H1 (cell line): ENCODE results near the gene PLA1A. TPM values are rescaled to one million over a fixed set of nuclear protein-coding genes. Genes with fewer than 3 reads are reported as not detected.

ENCODE experiments used
- ASH2L ChIP-seq: fragments of 200-600, 300-600 bp; sonication (generic); IDR thresholded peaks from one replicate; pipeline ENCODE4 v1.7.1; 2017; ENCODE audit warnings: low read length
- CBX8 ChIP-seq: fragments of 300-800, 300-1000 bp; sonication (generic); IDR thresholded peaks from 2 replicates; pipeline ENCODE4 v1.7.1; 2016; ENCODE audit warnings: low read depth, low read length, borderline replicate concordance
- CHD1 ChIP-seq: IDR thresholded peaks from 2 replicates; pipeline ENCODE4 v1.6.1; 2012; ENCODE audit warnings: low read depth, low read length, improper control_type of control experiment
- CHD2 ChIP-seq: IDR thresholded peaks from 2 replicates; pipeline ENCODE4 v1.6.1; 2012; ENCODE audit warnings: low read length, improper control_type of control experiment
- CTBP2 ChIP-seq: IDR thresholded peaks from 2 replicates; pipeline ENCODE4 v1.7.0; 2011; ENCODE audit warnings: borderline replicate concordance, mild to moderate bottlenecking, moderate library complexity, mixed read lengths, low read length; ENCODE audit not compliant: insufficient read depth, insufficient read length
- CTCF ChIP-seq, 3 experiments: IDR thresholded peaks; 1 replicate in 2 of 3; 2 replicates in 1 of 3; pipeline versions ENCODE4 v1.5.1 to v1.6.1; 2011; ENCODE audit warnings: low read length in 3 of 3, mild to moderate bottlenecking in 3 of 3, inconsistent platforms in 2 of 3, low read depth in 1 of 3, moderate library complexity in 1 of 3; ENCODE audit not compliant: insufficient read depth in 1 of 3; ENCODE audit errors: control extremely low read depth in 1 of 3
- EP300 ChIP-seq, 2 experiments: IDR thresholded peaks; 1 replicate in 1 of 2; 2 replicates in 1 of 2; pipeline ENCODE4 v1.6.1; 2011 to 2012; ENCODE audit warnings: low read depth in 2 of 2, low read length in 2 of 2, mild to moderate bottlenecking in 2 of 2, borderline replicate concordance in 1 of 2, inconsistent platforms in 1 of 2, moderate library complexity in 1 of 2
- KDM4A ChIP-seq: IDR thresholded peaks from one replicate; pipeline ENCODE4 v1.7.1; 2012; ENCODE audit warnings: low read depth, mild to moderate bottlenecking, moderate library complexity, low read length, inconsistent platforms; ENCODE audit not compliant: severe bottlenecking
- POLR2AphosphoS5 ChIP-seq: IDR thresholded peaks from 2 replicates; pipeline ENCODE4 v1.6.1; 2011; ENCODE audit warnings: low read depth, low read length
- polyA plus RNA-seq, 7 experiments: library from polyadenylated mRNA; depleted of rRNA in 3 of 7; stranded (reverse) in 5 of 7; unstranded in 2 of 7; fragments of >200 nt in 5 of 7; fragments of 200-250 nt in 2 of 7; gene quantifications; 1 replicate in 5 of 7; 2 replicates in 1 of 7; 4 replicates in 1 of 7; pipeline versions ENCODE4 v1.2.1 to v1.2.3, GENCODE V29; 2011 to 2013; ENCODE audit warnings: missing spikeins in 2 of 7, mixed read lengths in 2 of 7
- total RNA-seq: library from RNA; stranded (reverse); fragmentation: NEBNext Ultra II Directional; extraction: Animal tissue kit (Norgen Biotek cat#: 25700); gene quantifications from 2 replicates; pipeline ENCODE4 v1.2.1, GENCODE V29; 2021
- TF ChIP-seq, protein P1 (sequence below): IDR thresholded peaks from 2 replicates; pipeline ENCODE4 v1.6.1; 2012; ENCODE audit warnings: inconsistent platforms
- TF ChIP-seq, protein P2 (sequence below): IDR thresholded peaks from 2 replicates; pipeline ENCODE4 v1.6.1; 2011; ENCODE audit warnings: low read depth, mild to moderate bottlenecking, low read length; ENCODE audit not compliant: insufficient read depth

The PLA1A gene
- total and polyA plus RNA-seq, 2 of the 8 experiments (the other 6 are each of a cell fraction or from before 2014, with no cell fraction given), result not detected

DNA sequence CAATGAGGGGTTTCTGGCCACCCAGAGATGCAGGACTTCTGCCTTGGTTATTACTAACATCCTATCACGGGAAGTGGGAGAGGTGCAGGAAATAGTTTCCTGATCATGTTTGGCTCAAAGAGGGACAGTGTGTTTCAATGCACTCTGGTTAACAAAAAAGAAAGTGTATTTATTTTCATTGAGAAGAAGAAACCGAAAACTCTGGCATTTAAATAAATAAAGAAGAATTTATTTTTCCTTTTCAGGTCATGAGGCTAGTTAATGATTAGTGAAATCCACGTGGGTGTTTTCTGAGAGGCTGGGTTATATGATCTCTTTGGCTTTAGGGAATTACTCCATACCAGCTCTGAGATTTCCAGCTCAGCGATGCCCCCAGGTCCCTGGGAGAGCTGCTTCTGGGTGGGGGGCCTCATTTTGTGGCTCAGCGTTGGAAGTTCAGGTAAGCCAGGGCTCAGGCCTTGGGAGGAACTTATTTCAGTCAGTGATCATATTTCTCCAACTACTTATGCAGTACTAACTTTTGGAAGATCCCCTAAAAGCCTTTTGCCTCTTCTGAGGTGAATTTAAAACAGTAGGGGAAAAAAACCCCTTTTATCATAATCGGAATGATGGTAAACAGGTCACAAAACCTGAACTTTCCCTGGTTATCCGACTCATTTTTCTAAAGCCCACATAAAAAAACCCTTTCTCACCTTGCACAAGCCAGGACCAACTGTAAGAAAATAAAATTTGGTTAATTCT lies at the start of gene PLA1A (continued):
- no peak for TF ChIP-seq CTCF (IDR thresholded peaks at IDR 0.05; ENCODE audit: control extremely low read depth in 1 of 3, insufficient read depth in 1 of 3, low read depth in 1 of 3, low read length in 3 of 3)
- no peak for TF ChIP-seq POLR2AphosphoS5
- no peak for TF ChIP-seq CTBP2
- TF ChIP-seq ASH2L, result no peak
- TF ChIP-seq CHD1, result no peak
- TF ChIP-seq KDM4A, result no peak
- TF ChIP-seq CBX8, result no peak
- TF ChIP-seq, protein P1, sequence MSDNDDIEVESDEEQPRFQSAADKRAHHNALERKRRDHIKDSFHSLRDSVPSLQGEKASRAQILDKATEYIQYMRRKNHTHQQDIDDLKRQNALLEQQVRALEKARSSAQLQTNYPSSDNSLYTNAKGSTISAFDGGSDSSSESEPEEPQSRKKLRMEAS, result no peak
- TF ChIP-seq, protein P2, sequence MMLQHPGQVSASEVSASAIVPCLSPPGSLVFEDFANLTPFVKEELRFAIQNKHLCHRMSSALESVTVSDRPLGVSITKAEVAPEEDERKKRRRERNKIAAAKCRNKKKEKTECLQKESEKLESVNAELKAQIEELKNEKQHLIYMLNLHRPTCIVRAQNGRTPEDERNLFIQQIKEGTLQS, result no peak
- no peak for TF ChIP-seq EP300 (IDR thresholded peaks at IDR 0.05; ENCODE audit: borderline replicate concordance in 1 of 2, low read depth in 2 of 2, low read length in 2 of 2)
- no peak for TF ChIP-seq CHD2
